Measurements from ENCODE around the gene UNC93A.
"Not testable (repeated sequence)": the region's sequence is repeated elsewhere in the genome, so short reads cannot be mapped to it uniquely, and the experiment has no call there.

UNC93A gene

DNA sequence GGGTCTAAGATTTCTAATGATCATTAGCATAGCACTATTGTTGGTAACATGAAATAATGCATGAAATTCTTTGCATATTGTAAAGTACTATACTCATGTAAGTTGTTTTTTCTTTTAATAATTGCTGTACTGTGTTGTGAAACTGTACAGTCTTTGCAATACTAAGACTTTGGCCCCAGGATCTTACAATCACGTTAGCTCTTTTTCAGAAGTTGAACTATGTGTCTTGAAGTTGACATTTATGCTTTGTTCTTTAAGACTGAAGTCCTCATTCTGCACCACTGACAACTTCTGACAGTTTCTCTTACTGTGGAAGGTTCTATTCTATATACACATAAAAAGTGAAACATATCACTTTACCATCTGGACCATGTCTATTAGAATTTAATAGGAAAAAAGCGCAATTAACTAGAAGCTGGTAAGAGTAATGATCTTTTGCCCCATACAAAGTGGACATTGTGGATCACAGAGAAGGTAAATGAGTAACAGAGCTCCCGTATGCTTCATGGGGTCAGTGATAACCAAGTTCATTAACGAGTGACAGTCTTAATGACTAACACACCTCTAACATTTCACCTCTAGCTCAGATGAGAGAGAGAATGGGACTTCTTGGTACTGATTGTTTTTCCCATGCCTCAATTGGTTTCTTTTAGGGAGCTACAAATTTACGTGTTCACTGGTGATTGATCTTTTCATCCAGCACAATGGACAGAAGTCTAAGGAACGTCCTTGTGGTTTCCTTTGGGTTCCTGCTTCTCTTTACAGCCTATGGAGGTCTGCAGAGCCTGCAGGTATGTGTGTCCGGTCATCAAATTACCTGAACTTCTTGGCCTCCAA is at the start of gene UNC93A:
Gene UNC93A, plus strand, starts transcription at position 530 of the 837 bp plus-strand sequence. Its CDS starts 175 bp downstream, at position 705.
- no peak for DNase-seq (ENCODE audit: low read depth in 2 of 2)

DNA sequence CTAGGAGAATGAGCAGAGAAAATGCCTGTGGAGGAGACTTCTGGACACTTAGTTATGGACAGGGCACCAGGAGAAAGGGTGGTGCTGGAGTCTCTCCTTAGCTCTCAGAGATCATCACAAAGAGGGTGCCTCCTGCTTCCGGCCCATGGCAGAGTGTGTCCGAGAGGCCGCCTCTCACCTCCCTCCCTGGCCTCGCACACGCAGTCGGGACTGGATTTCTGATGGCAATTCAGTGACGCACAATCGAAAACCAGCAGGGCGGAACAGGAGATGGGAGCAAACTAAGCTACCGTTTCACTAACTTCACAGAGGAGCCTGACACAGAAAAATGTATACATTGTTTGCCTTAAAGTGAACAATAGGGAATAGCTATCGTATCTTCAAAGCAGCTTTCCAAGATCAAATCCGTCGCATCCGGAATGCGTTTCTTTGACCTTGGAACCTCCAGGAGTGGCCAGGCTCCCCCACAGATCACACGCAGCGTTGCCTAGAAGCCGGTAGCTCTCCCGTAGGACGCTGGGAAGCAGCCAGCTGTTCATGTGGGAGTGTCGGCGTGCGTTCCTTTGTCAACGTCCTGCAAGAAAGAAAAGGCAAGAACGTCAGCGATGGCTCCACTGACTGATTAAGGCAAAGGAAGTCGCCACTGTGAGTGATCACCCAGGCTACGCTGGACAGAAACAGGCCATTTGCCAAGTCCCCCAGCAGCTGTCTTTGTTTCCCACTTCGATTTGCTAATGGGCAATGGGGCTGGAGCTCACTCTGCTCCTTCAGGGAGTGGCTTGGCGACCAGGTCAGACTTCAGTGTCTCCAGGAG is 49.6 kb upstream of the UNC93A start:
- not testable (repeated sequence) for DNase-seq (ENCODE audit: low read depth in 2 of 2)

DNA sequence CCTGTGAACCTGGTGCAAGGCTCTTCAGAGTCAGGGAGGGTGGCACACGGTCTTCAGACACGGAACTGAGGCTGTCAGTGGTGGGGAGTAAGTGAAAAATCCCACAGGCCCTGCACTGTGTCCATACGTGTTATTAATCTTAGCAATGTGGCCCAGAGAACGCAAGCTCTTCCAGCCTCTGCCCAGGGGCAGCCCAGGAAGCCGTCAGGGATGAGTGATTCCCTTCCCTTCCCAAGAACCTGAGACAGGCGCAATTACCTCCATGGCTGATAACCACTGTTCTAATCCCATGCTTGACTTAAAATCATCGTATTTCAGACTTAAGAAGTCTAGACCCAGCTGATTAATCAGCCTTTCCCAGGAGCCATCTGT is 49.0 kb upstream of the UNC93A start:
- DNase-seq (ENCODE audit: low read depth in 2 of 2) = not testable (repeated sequence)

DNA sequence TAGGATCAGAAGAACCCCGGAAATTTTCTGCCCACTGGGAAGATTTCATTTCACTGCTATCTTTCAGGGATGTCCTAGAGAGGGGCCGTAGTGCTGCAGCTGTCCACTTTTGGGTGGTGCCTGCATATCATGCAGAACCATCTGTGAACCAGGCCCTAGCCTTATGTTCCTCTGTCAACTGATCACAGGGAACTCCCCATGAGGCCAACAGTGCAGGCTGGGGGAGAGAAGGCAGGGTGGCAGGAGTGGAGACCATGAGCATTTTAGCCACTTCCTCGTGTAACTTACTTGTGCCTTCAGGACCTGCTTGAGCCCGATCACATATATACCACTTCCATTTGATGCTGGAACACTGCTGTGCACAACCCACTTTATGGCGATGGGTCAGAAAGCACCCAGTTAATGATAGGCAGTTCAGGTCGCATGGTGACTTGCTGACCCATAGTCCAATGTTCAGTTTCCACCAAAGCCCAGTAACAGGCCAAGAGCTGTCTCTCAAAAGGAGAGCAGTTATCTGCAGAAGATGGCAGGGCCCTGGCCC is 48.5 kb upstream of the UNC93A start:
- not testable (repeated sequence) for DNase-seq (ENCODE audit: low read depth in 2 of 2)

DNA sequence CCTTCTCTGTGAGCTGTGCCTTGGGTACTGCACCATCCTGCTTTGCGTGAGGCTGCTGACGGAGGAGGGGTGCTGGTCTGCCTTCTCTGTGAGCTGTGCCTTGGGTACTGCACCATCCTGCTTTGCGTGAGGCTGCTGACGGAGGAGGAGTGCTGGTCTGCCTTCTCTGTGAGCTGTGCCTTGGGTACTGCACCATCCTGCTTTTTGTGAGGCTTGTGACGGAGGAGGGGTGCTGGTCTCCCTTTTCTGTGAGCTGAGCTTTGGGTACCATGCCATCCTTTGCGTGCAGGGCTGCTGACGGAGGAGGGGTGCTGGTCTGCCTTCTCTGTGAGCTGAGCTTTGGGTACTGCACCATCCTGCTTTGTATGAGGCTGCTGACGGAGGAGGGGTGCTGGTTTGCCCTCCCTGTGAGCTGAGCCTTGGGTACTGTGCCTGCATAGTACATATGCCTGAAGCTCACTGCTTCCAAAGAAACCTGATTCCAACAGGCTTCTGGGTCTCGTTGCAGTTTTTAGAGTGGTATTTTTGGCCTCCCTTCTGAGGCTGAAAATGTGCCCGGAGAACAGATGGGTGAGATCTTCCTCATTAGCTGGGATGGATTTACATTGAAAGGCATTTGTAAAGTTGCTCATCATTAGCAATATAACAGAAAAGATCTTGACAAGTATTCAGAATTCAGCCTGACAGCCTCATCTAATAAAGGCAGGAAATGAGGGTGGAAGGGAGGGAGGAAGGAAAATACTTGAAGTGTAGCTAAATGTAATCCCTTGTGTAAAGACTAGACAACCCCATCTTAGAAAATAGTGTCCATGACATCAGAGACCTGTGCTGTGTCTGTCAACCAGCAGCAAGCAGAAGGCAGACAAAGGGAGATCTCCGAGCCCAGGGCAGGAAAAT is 46.8 kb upstream of the UNC93A start:
- DNase-seq (ENCODE audit: low read depth in 2 of 2) = no peak

DNA sequence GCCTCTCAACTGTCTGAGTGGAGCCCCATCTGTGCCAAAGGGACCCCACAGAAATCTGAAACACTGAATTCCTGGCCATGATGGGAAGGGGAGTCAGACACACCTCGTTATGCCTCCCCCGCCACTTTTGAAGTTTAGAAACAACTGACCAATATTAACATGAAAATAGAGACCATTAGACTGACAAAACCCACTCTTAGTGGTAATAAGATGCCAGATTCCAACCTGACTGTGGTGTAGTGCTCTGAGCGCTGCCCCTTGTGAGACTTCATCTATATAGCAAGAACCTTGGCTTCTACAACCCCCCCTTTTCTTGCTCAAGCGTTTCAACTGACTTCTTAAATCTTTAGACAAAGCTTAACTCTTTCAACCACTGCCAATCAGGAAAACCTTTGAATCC is 46.1 kb upstream of the UNC93A start:
- DNase-seq (ENCODE audit: low read depth in 2 of 2) = no peak

DNA sequence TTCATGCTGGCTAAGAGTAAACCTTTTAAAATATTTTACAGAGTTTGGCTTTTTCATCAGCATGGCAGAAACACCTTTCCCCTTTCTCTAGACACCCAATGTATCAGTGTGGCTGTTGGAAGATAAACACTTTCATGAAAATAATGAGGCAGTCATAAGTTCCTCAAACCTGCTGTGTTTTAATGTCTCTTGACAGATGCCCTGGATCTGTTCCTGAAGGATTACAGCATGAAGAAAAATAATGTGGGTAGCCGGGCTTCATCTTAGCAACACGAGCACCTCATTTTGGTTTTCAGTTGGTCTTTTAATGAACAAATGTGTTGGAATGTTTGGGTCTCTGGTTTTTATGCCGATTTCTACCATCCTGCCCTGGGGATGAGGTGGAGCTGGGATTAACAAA is 45.5 kb upstream of the UNC93A start:
- DNase-seq (ENCODE audit: low read depth in 2 of 2) = no peak

DNA sequence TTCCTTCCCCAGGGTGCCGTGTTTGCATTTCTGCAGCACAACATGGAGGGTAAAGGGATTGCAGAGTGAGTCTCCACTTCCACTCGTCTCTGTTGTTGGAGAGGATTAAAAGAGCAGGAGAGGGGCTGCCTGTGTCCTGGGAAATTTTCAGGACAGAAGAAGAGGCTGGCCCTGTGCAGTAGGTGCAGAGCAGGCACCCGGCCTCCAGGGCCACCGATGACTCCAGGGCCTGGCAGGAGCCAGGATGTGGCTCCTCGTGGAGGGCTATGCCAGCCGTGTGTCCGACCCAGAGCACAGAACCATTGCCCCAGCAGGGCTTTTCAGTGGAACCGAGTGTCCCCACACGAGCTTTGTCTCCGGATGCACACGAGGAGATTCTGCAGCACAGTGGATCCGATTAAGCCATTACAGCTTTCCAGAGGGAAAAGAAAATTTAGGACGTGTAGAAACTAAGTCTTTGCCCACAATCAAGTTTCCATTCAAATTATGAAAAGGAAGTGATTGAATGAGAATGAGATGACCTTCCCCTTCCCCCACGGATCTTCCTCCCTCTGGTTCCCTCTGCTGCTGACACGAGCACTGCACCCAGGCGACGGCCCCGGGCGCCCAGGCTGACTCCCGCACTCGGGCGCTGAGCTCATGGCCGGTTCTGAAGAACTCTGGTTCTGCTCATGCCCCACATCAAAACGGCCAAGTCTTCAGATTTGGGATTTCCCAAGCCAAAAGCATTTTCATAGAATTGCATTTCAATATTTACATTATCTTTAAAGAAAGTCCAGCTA is 43.1 kb upstream of the UNC93A start:
- DNase-seq (ENCODE audit: low read depth in 2 of 2) = no peak

DNA sequence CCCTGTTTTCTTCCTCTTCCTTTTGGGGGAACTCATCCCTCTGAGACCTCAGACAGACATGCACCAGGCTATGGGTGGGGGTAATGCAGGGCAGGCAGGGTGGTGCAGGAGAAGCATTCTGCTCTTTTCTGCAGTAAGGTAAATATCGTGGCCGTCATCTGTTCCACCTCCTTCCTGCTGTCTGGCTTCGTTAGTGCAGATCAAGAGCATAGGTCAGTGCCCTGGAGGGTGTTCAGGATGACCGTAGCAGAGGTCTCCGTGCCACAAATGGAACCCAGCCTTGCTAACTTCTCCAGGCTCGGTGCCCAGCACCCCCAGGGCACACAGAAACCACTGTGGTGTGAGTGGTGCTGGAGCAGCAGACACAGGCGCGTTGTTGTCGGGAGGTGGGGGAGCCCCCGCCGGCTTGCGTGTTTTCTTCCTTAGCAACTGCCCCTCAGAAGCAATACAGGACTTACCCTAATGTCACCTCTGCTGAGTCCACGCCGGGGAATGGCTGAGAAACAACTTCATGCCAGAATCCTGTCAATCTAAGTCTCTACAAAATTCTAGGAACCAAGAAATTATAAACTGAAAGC is 42.1 kb upstream of the UNC93A start:
- not testable (repeated sequence) for DNase-seq (ENCODE audit: low read depth in 2 of 2)

DNA sequence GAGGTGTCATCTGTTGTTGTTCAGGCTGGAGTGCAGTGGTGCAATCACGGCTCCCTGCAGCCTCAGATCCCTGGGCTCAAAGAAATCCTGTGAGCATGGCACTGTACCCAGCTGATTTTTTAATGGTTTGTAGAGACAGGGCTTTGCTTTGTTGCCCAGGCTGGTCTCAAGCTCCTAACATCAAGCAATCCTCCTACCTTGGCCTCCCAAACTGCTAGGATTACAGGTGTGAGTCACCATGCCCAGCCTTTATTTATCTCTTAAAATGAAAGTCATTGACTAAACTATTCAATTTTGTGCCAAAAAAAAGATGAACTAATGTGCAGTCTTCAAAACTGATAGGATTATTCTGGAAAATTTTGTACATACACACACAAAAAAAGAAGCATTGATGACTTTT is 38.8 kb upstream of the UNC93A start:
- no peak for DNase-seq (ENCODE audit: low read depth in 2 of 2)

DNA sequence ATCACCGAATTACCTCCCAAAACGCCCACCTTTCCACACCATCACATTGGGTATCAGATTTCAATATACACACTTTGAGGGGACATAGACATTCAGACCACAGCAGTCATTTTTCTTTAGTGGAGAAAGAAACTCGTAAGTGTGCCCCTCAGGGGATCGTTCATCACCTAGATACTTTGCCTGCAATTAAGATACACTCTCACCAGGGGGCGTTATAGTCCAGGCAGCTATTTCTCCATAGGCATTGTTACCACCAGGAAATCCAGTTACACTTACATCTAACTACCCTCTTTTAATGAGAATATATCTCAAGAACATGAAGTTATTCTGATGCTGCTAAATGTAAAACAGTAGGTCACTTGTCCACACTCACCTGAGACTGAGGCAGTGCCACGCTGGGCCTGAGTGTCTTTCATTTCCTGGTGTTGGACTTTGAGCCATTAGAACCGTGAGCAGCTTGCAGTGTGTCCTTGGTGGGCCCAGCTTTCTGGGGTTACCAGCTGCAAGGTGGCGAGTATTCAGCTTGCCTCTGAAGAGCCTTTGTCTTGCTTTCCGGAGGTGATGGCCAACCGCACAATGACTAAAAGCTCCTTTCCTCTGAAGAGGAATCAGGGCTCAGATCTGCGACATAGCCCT is 35.1 kb upstream of the UNC93A start:
- no peak for DNase-seq (ENCODE audit: low read depth in 2 of 2)

DNA sequence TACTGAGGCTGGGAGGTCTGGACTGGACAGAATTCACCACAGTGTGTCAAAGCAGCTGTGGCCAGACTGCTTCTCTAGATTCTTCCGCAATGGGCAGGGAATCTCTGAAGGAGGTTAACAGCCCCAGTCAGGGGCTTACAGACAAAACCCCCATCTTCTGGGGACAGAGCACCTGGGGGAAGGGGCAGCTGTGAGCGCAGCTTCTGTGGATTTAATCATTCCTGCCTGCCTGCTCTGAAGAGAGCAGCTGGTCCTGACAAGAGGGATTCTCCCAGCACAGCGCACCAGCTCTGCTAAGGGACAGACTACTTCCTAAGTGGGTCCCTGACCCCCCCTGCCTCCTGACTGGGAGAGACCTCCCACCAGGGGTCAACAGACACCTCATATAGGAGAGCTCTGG is 32.5 kb upstream of the UNC93A start:
- no peak for DNase-seq (ENCODE audit: low read depth in 2 of 2)

DNA sequence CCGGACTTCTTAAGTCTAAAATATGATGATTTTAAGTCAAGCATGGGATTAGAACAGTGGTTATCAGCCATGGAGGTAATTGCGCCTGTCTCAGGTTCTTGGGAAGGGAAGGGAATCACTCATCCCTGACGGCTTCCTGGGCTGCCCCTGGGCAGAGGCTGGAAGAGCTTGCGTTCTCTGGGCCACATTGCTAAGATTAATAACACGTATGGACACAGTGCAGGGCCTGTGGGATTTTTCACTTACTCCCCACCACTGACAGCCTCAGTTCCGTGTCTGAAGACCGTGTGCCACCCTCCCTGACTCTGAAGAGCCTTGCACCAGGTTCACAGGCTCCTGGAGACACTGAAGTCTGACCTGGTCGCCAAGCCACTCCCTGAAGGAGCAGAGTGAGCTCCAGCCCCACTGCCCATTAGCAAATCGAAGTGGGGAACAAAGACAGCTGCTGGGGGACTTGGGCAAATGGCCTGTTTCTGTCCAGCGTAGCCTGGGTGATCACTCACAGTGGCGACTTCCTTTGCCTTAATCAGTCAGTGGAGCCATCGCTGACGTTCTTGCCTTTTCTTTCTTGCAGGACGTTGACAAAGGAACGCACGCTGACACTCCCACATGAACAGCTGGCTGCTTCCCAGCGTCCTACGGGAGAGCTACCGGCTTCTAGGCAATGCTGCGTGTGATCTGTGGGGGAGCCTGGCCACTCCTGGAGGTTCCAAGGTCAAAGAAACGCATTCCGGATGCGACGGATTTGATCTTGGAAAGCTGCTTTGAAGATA is 24.9 kb upstream of the UNC93A start:
- DNase-seq (ENCODE audit: low read depth in 2 of 2) = not testable (repeated sequence)

DNA sequence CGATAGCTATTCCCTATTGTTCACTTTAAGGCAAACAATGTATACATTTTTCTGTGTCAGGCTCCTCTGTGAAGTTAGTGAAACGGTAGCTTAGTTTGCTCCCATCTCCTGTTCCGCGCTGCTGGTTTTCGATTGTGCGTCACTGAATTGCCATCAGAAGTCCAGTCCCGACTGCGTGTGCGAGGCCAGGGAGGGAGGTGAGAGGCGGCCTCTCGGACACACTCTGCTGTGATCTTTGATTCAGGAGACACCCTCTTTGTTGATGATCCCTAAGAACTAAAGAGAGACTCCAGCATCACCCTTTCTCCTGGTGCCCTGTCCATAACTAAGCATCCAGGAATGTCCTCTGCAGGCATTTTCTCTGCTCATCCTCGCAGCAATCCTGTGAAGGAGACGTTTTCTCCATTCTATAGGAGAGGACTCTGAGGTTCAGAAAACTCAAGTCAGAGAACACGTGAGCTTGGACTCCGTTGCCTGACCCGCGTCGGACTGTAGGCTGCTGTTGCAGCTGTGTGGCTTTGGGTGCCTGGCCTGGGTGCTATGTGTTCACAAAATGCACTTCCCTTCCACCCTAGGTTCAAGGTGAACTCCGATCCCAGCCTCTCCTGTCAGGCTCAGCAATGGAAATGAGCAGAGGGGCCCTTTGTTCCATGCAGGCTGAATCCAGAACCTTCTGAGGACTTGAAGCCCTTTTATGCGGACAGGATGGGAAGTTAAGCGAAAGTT is 24.1 kb upstream of the UNC93A start:
- no peak for DNase-seq (ENCODE audit: low read depth in 2 of 2)

DNA sequence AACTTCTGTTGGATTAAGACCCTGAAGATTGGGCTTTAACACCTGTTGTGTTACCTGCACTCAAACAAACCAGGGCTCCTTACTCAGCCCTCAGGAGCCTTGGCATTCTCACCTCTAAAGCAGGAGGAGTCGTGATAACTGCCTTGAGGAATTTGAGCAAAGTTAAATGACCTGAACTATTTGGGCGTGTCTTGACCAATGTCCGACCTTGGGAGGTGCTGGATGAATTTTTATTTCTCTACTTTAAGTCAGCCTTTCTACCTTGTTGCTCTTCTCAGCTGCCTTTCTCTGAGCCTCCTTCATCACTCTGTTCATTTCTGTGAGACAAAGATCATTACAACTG is 23.6 kb upstream of the UNC93A start:
- not testable (repeated sequence) for DNase-seq (ENCODE audit: low read depth in 2 of 2)

DNA sequence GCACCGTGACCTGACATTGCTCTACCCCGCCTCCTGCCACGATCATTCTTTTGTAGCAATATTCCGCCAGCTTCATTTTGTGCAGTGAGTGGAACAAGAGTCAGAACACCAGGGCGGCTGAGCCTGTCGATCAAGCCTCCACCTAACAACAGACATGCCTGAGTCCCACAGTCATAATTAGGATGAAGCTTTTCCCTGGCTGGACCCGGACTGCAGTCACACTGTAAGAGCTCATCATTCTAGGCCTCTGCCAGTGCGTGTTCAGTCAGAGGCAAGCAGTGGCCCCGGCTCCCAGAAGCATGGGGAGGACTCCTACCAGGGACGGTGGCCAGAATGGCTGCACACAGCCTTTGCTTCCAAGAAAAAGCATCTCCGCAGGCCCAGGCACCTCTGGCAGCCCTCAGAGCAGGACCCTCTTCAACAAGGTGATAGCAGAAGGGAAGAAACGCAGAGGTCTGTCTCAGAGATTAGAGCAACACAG is 23.2 kb upstream of the UNC93A start:
- DNase-seq (ENCODE audit: low read depth in 2 of 2) = no peak

DNA sequence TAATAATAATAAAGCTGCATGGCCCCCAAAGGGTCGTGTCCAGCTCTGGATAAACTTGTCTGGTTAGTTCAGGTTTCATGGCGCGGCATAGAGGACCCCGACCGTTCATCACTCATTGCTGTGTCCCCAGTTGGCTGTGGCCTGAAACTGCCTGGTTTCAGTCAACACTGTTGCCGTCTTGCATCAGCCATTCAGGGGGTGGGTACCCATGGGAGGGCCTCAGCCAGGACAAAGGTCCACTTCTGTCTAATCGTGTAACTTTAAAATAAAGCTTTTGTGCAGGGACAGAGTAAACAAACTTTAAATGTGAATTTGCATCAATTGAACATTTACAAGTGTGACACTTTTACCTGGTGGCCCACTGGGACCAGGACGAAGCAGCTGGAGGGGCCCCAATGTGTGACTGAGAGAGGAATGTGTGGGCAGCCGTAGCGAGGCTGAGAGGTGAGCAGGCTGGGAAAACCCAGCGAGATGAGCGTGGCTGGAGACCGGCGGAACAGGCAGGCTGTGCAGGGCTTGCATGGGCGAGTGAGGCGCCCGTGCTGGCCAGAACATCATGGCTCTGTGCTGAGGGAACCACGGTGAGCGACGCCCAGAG is 22.3 kb upstream of the UNC93A start:
- DNase-seq (ENCODE audit: low read depth in 2 of 2) = no peak

Measured in stimulated activated CD4-positive, alpha-beta T cell treated with anti-CD3 and anti-CD28 coated beads, Interleukin-15, amount 100 ng/mL, for 48 hours (primary cell).